ENCODE results near the gene TMEM131L.
"Not testable (repeated sequence)": the region's sequence is repeated elsewhere in the genome, so short reads cannot be mapped to it uniquely, and the experiment has no call there.

The TMEM131L gene
- total RNA-seq: 44.7 to 134 (median 94.3) reads per million in 9 experiments

- peaks cover 27% of the 10 kb centered on the region for H3K36me3 Mint-ChIP-seq (ENCODE audit: insufficient read depth)
- peaks cover 39 to 52% of the 10 kb centered on the region in 2 donors for H3K4me1 Mint-ChIP-seq (ENCODE audit: low read depth in 2 of 2)
- peak within 1 kb of the TSS; percentile 94 to 95 for H3K27ac Mint-ChIP-seq
- ATAC-seq (replicated peaks): peak; percentile 79
- H3K27me3 Mint-ChIP-seq: no peaks in the 10 kb centered on the region
- peak; percentile 45 to 60 (median 52) for DNase-seq
- H3K4me3 Mint-ChIP-seq: peak within 1 kb of the TSS; percentile 93 to 95
- no peaks in the 10 kb centered on the region for H3K9me3 Mint-ChIP-seq
Observed at GRCh38 chr4:153466081-153466948, at the start of gene TMEM131L. TSS of gene TMEM131L (plus strand) at chr4:153466360. CDS start at chr4:153466398, 38 bp downstream.

- DNase-seq; H3K4me1 Mint-ChIP-seq (ENCODE audit: low read depth in 2 of 2); H3K9me3 Mint-ChIP-seq; H3K27ac Mint-ChIP-seq; H3K4me3 Mint-ChIP-seq; ATAC-seq (replicated peaks); H3K27me3 Mint-ChIP-seq; H3K36me3 Mint-ChIP-seq (ENCODE audit: insufficient read depth): not testable (repeated sequence)
Observed at GRCh38 chr4:153416456-153416855, 49.7 kb upstream of the TMEM131L start.

GRCh38 chr4:153418121-153418520 lies 48.0 kb upstream of the TMEM131L start:
- ATAC-seq (replicated peaks): no peak
- H3K4me1 Mint-ChIP-seq (ENCODE audit: low read depth in 2 of 2): peaks cover 0 to 6% of the 10 kb centered on the region in 2 donors
- H3K4me3 Mint-ChIP-seq: no peak overlapping the region
- peaks cover 6% of the 10 kb centered on the region for H3K36me3 Mint-ChIP-seq (ENCODE audit: insufficient read depth)
- no peaks in the 10 kb centered on the region for H3K27me3 Mint-ChIP-seq
- no peaks in the 10 kb centered on the region for H3K9me3 Mint-ChIP-seq
- no peak overlapping the region for H3K27ac Mint-ChIP-seq
- DNase-seq: no peak

- DNase-seq (no peak), ATAC-seq (replicated peaks) (no peak)
- H3K9me3 Mint-ChIP-seq: no peaks in the 10 kb centered on the region
- H3K4me1 Mint-ChIP-seq (ENCODE audit: low read depth in 2 of 2): peaks cover 0 to 6% of the 10 kb centered on the region in 2 donors
- H3K4me3 Mint-ChIP-seq: no peak overlapping the region
- peak overlapping the region in 1 of 2 donors; percentile 63 for H3K27ac Mint-ChIP-seq
- H3K36me3 Mint-ChIP-seq (ENCODE audit: insufficient read depth): peaks cover 6% of the 10 kb centered on the region
- H3K27me3 Mint-ChIP-seq: no peaks in the 10 kb centered on the region
Observed at GRCh38 chr4:153418558-153418957, 47.6 kb upstream of the TMEM131L start.

- H3K9me3 Mint-ChIP-seq: no peaks in the 10 kb centered on the region
- H3K4me1 Mint-ChIP-seq (ENCODE audit: low read depth in 2 of 2): peaks cover 0 to 6% of the 10 kb centered on the region in 2 donors
- no peak overlapping the region for H3K4me3 Mint-ChIP-seq
- ATAC-seq (replicated peaks) (no peak), DNase-seq (no peak)
- peak overlapping the region in 1 of 2 donors; percentile 63 for H3K27ac Mint-ChIP-seq
- peaks cover 6% of the 10 kb centered on the region for H3K36me3 Mint-ChIP-seq (ENCODE audit: insufficient read depth)
- no peaks in the 10 kb centered on the region for H3K27me3 Mint-ChIP-seq
Observed at GRCh38 chr4:153419029-153419428, 47.1 kb upstream of the TMEM131L start.

GRCh38 chr4:153419673-153420278 lies 46.4 kb upstream of the TMEM131L start:
- Mint-ChIP-seq H3K4me1 (ENCODE audit: low read depth in 2 of 2) (peaks cover 0 to 6% of the 10 kb centered on the region in 2 donors), H3K27ac (no peak overlapping the region), H3K27me3 (no peaks in the 10 kb centered on the region), H3K36me3 (ENCODE audit: insufficient read depth) (peaks cover 3% of the 10 kb centered on the region), H3K9me3 (no peaks in the 10 kb centered on the region), H3K4me3 (no peak overlapping the region)
- ATAC-seq (replicated peaks) (no peak), DNase-seq (no peak)

- H3K4me1 Mint-ChIP-seq (ENCODE audit: low read depth in 2 of 2): peaks cover 0 to 6% of the 10 kb centered on the region in 2 donors
- H3K27me3 Mint-ChIP-seq: no peaks in the 10 kb centered on the region
- DNase-seq (no peak), ATAC-seq (replicated peaks) (no peak)
- H3K4me3 Mint-ChIP-seq: no peak overlapping the region
- H3K36me3 Mint-ChIP-seq (ENCODE audit: insufficient read depth): peaks cover 3% of the 10 kb centered on the region
- H3K9me3 Mint-ChIP-seq: no peaks in the 10 kb centered on the region
- H3K27ac Mint-ChIP-seq: no peak overlapping the region
Observed at GRCh38 chr4:153420361-153420760, 45.8 kb upstream of the TMEM131L start.

- Mint-ChIP-seq H3K27ac (no peak overlapping the region), H3K4me3 (no peak overlapping the region), H3K4me1 (ENCODE audit: low read depth in 2 of 2) (peaks cover 2 to 6% of the 10 kb centered on the region in 2 donors), H3K9me3 (no peaks in the 10 kb centered on the region), H3K36me3 (ENCODE audit: insufficient read depth) (peaks cover 3% of the 10 kb centered on the region), H3K27me3 (no peaks in the 10 kb centered on the region)
- no peak for ATAC-seq (replicated peaks)
- no peak for DNase-seq
Observed at GRCh38 chr4:153421941-153422340, 44.2 kb upstream of the TMEM131L start.

- H3K27ac Mint-ChIP-seq: peak overlapping the region; percentile 6 to 31
- peaks cover 6% of the 10 kb centered on the region for H3K36me3 Mint-ChIP-seq (ENCODE audit: insufficient read depth)
- DNase-seq: no peak
- ATAC-seq (replicated peaks): peak; percentile 74
- peaks cover 0 to 20% of the 10 kb centered on the region in 2 donors for H3K4me1 Mint-ChIP-seq (ENCODE audit: low read depth in 2 of 2)
- no peaks in the 10 kb centered on the region for H3K27me3 Mint-ChIP-seq
- H3K9me3 Mint-ChIP-seq: no peaks in the 10 kb centered on the region
- no peak overlapping the region for H3K4me3 Mint-ChIP-seq
Observed at GRCh38 chr4:153426207-153426885, 39.8 kb upstream of the TMEM131L start.

GRCh38 chr4:153427363-153428071 lies 38.6 kb upstream of the TMEM131L start:
- Mint-ChIP-seq H3K27me3 (no peaks in the 10 kb centered on the region), H3K36me3 (ENCODE audit: insufficient read depth) (peaks cover 6% of the 10 kb centered on the region), H3K4me1 (ENCODE audit: low read depth in 2 of 2) (peaks cover 0 to 20% of the 10 kb centered on the region in 2 donors), H3K27ac (no peak overlapping the region), H3K4me3 (no peak overlapping the region), H3K9me3 (no peaks in the 10 kb centered on the region)
- no peak for ATAC-seq (replicated peaks)
- DNase-seq: no peak

GRCh38 chr4:153428941-153429475 lies 37.2 kb upstream of the TMEM131L start:
- Mint-ChIP-seq H3K4me1 (ENCODE audit: low read depth in 2 of 2) (peaks cover 10 to 27% of the 10 kb centered on the region in 2 donors), H3K36me3 (ENCODE audit: insufficient read depth) (peaks cover 3% of the 10 kb centered on the region), H3K27ac (no peak overlapping the region), H3K27me3 (no peaks in the 10 kb centered on the region), H3K4me3 (peak overlapping the region in 1 of 2 donors; percentile 33), H3K9me3 (peaks cover 0 to 6% of the 10 kb centered on the region in 2 donors)
- ATAC-seq (replicated peaks) (no peak), DNase-seq (no peak)

GRCh38 chr4:153432965-153433753 lies 33.0 kb upstream of the TMEM131L start:
- Mint-ChIP-seq H3K27me3 (no peaks in the 10 kb centered on the region), H3K36me3 (ENCODE audit: insufficient read depth) (peaks cover 3% of the 10 kb centered on the region), H3K27ac (peak overlapping the region; percentile 87 to 89), H3K9me3 (peaks cover 0 to 6% of the 10 kb centered on the region in 2 donors), H3K4me1 (ENCODE audit: low read depth in 2 of 2) (peaks cover 15 to 23% of the 10 kb centered on the region in 2 donors), H3K4me3 (peak overlapping the region; percentile 86 to 94)
- DNase-seq (peak; percentile 58 to 63 (median 62)), ATAC-seq (replicated peaks) (peak; percentile 94)
